Heart left ventricle (tissue), 13 donors: ENCODE results near the gene CACNA1C.

Experiments used
- POLR2A ChIP-seq, 2 donors: fragments of 450-650 bp; IDR thresholded peaks; one replicate each; pipeline ENCODE4 v1.6.1; 2017; ENCODE audit warnings: antibody characterized with exemption in 2 of 2, mild to moderate bottlenecking in 2 of 2, moderate library complexity in 2 of 2
- TF ChIP-seq, protein P1 (sequence below), 12 donors: fragments of 200-600 bp; sonication (generic) in 4 of 12; IDR thresholded peaks; one replicate each; pipeline versions ENCODE4 v1.5.0 to v1.8.0; 2018 to 2022; ENCODE audit warnings: antibody characterized with exemption in 12 of 12, mild to moderate bottlenecking in 5 of 12
- donor health status: ischemic (EF 13 %, LVEDD 7.1; RV severe dilation, severe dysfunction).
- donor health status: DM: no; HTN: yes; CAD: no.
- donor health status: DM: no; HTN: no; CAD: no.
- donor health status: ischemic (EF 25% LVEDD 6.9; RV normal size, moderate dysfunction).
- donor health status: ischemic (EF 25% LVEDD 5.7; RV mildly dilated, moderate dysfunction).
- donor health status: ischemic (EF 35%, LVEDD 5.7; RV mildly dilated, moderate dysfunction).
- donor health status: nonischemic (EF 11% LVEDD 7.7; RV severe dilation, severe dysfunction).
- donor health status: DM: yes; HTN: yes; CAD: no.
- donor health status: PGD.
- donor health status: ischemic (EF 29% LVEDD 5.4; RV normal size, mild dysfunction).
- donor health status: nonischemic (EF 23%, LVEDD 6.1; RV moderate dilation, normal function).

DNA sequence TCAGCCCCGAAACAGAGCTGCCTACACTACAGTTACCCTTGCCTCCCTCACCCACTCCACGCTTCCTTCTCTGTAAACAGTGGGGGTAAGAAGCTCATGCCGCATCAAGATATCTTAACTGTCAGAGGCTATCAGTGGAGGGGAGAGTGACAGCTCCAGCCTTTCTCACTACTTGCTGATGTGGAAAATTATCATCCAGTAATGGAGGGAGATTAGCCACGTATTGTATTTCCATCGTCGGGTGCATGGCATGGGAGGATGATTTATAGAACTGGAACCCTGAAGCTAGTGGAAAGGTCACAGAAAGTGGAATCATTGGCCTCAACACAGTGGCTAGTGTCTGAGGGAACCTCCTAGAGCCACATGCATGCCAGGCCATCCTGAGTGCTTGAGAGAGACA lies 471.1 kb downstream of the CACNA1C start:
- TF ChIP-seq, protein P1, sequence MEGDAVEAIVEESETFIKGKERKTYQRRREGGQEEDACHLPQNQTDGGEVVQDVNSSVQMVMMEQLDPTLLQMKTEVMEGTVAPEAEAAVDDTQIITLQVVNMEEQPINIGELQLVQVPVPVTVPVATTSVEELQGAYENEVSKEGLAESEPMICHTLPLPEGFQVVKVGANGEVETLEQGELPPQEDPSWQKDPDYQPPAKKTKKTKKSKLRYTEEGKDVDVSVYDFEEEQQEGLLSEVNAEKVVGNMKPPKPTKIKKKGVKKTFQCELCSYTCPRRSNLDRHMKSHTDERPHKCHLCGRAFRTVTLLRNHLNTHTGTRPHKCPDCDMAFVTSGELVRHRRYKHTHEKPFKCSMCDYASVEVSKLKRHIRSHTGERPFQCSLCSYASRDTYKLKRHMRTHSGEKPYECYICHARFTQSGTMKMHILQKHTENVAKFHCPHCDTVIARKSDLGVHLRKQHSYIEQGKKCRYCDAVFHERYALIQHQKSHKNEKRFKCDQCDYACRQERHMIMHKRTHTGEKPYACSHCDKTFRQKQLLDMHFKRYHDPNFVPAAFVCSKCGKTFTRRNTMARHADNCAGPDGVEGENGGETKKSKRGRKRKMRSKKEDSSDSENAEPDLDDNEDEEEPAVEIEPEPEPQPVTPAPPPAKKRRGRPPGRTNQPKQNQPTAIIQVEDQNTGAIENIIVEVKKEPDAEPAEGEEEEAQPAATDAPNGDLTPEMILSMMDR (IDR thresholded peaks at IDR 0.05): no peak
- no peak for TF ChIP-seq POLR2A (IDR thresholded peaks at IDR 0.05)
